GM19397 (cell line): Measurements from ENCODE around the gene CHRNA1.

Experiments
- ATAC-seq: cut with Tn5 transposase; IDR thresholded peaks from one replicate; pipeline ENCODE4 v1.9.1; 2021; ENCODE audit warnings: mild to moderate bottlenecking, moderate library complexity; ENCODE audit not compliant: unreplicated experiment

CHRNA1 gene

DNA sequence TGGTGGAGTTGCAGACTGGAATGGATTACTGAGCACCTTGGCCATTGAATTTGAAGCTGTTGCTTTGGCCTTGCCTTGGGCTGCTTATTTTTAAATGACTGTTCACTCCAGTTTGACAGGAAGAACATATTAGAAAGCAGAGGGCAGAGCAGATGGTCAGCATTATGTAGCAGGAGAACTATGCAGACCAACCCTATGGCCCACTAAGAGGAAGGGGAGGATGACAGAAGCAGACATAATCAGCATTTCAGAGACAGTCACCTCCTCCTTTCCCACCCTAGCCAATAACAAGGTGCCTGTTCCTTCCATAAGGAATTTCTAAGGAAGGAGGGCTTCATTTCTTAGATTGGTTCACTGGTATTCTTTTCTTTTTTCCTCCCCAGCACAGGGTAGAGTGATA, 2.4 kb downstream of the CHRNA1 start:
- no peak for ATAC-seq

DNA sequence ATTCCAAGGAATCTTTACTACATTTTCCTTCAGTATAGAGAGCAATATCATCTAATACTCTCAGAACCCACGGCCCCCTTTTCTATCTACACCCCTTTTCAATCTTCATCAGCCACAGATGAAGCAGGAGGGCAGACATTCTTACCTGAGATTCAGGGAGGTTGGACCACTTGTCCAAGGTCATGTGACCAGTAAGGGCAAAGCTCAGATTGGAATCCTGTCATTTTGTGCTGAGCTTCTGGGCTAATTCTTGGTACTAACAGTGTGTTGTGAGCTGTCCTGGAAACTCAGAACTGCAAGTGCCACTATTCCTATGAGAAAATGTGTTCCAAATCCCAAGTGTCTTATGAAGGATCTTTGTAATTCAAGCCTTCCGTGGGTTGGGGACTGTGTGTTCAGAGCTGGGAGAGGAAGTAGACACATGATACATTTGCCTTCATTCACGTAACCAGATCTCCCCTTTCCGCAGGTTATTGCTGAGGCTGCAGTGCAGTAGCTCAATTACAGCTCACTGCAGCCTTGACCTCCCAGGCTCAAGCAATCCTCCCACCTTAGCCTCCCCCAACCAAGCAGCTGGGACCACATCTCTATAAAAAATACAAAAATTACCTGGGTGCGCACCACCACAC, 3.3 kb downstream of the CHRNA1 start:
- ATAC-seq = no peak

DNA sequence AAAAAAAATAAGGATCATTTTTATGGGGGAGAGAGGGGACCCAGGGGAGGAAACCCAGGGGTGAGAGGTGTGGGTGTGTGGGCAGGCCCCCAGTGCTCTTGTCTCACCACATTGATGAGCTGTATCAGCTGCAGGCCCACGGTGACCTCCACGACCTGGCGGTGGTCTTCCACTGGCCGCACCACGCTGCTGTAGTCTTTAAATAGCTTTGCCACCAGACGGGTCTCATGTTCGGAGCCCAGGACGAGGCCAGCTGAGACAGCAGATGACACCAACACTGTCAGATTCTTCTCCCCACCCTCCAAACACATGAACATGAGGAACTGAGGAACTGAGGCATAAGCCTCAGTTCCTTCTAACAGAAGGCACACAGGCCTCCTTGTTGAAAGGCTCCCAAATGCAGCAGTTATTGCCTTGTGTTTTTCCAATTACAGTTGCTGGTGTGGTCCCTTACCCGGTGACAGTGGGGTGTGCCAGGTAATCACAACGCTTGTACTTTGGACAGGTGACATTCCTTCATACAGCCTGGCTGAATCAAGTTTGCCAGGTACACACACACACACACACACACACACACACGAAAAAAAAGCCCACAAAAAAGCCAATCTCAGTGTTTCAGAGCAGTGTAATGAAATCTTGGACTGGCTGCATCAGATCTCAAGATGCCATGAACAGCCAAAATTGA, 4.7 kb downstream of the CHRNA1 start:
- no peak for ATAC-seq

DNA sequence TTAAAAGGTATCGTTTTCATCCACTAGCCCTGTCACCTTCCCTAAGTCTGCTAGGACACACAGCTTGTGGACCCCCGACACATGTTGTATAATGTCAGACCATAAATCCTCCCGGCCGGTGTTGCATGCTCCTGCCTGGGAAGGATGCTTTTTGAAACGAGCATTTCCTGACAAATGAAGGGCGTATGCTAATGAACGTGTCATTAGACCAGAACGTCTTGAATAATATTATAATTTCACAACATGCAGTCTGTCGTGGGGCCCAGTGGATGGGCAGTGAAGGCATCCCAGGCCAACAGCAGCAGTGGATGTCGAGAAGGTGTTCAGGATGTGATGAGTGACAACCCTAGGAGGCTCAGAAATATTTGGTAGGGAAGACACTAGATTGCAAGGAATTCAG, 7.5 kb downstream of the CHRNA1 start:
- no peak for ATAC-seq

DNA sequence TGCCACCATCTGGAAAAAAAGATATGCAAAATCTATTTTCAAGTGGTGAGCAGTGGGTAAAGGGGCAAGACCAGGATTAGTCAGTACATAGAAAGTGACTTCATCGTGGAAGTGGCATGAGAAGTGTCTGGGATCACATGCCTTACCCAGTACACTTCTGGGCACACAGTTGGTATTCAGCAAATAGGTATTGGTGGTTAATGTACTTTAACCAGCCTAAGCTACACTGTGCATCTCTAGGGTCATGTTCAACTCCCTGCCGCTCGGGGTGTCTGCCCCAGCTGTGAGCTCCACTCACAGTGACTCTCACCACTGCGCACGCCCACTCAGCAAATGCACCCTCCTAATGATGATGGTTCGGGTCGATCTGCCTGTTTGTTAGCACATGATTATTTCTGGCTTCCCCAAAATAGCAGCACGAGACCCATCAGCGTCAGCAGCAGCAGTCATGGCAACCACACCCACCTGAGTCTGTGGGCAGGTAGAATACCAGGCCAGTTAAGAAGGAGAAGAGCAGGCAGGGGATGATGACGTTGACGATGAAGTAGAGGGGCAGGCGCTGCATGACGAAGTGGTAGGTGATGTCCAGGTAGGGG, 11.1 kb downstream of the CHRNA1 start:
- ATAC-seq = peak; percentile 20

DNA sequence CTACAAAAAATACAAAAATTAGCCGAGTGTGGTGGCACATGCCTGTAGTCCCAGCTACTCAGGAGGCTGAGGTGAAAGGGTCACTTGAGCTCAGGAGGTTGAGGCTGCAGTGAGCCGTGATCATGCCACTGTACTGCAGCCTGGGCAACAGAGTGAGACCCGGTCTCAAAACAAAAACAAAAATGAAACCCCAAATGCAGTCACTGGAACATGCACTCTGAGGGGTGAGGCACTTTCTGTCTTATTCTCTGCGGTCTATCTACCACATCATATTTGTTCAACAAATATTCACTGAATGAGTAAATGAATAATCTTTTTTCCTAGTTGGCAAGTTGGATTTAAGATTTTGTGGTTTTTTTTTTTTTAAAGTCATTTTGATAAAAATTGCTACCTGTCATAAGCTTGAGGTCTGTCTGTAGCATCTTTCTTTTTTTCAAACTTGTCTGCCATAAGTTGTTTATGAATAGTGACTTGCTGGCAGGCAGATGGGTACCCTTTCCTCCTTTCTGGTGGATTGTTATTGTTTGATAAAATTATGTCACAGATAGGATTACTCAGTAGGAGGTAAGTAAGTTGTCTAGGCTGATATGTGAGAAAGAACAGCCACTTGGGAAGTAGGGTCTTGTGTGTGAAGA, 11.8 kb downstream of the CHRNA1 start:
- peak; percentile 80 for ATAC-seq

DNA sequence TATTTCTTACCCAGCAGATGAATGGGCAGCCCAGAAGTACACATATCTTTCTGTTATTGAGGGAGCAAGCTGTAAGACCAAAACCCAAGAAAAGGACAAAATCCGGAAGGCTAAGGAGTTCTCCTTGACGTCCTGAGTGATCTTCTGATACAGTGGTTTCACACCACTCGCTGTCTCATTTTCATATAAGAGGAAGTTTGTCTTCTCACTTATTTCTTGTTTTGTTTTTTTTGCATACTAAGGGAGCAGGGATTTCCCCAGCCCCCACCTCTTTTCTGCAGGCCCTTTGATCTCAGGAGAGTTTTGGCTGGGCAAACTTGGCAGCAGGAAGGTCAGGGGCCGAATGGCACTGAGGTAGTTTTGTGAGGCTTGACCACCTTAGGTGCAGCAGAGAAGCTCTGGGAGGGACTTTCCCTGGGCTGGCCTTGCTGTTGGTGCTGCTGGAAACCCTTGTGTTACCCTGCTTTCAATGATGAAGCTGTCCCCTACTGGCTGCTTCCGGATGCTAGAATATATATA, 13.3 kb downstream of the CHRNA1 start:
- ATAC-seq = peak; percentile 35

DNA sequence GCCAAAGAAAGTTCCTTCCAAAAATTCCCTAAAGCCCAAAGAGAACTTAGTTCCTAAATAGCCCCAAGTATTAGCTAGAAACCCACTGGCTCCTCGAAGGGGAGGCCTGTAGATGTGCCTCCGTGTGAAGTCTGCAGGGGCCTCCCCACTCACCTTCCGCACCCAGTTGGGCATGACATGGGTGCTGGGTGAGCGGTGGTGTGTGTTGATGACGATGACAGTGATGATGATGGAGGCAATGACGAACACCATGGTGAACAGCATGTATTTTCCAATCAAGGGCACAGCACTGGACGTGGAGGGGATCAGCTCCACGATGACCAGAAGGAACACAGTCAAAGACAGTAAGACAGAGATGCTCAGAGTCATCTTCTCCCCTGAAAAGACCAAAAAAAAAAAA, 14.5 kb downstream of the CHRNA1 start:
- ATAC-seq = no peak

DNA sequence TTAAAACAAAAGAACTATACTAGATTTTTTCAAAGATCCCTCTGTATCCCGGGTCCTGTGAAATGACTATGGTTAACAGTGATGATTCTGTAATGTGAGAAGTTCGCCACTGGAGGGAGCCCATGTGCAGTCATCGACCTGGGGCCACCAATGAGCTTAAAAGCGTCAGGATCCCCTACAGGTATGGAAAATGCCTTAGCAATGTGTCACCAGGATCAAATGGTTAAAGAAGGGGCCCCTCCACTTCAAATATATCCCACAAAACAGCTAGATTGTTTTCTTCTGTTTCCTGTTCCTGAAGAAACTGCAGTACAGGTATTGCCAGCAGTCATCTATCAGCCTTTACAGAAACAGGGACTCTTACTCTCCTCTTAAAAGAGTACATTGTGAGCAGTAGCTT, 15.3 kb downstream of the CHRNA1 start:
- no peak for ATAC-seq

DNA sequence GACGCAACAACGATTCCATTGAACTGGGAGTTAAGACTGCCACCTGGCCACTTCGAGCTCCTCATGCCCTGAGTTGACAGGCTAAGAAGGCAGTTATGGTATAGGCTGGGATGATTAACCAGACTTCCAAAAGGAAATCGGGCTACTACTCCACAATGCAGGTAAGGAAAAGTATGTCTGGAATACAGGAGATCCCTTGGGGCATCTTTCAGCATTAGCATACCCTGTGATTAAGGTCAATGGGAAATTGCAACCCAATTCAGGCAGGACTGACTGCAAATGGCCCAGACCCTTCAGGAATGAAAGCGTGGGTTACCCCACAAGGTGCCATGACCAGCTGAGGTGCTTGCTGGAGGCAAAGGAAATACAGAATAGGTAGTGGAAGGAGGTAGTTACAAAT, 19.1 kb downstream of the CHRNA1 start:
- no peak for ATAC-seq

DNA sequence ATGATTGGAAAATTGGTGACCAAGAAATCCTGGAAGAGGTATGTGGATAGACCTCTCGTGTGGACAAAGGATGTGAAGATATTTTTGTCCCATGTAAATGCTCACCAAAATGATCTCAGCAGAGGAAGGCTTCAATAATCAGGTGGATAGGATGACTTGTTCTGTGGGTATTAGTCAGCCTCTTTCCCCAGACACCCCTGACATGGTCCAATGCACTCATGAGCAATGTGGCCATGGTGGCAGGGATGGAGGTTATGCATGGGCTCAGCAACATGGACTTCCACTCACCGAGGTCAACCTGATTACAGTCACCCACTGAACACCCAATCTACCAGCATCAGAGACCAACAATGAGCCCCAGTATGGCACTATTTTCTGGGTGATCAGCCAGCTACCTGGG, 20.2 kb downstream of the CHRNA1 start:
- ATAC-seq = no peak

DNA sequence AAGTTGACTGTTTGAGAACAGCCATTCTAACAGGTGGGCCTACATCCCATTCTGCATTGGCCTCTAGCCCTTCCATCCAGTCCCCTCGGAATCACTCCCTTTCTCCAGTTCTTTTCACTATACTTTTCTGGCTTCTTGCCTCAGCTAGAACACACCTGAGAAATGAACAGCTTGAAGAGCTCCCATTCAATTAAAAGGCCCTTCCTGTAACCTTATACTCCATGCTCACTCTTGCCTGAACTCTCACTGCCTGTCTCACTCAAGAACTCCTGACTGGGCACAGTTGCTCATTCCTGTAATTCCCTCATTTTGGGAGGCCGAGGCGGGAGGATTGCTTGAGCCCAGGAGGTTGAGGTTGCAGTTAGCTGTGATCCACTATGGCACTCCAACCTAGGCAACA, 23.6 kb downstream of the CHRNA1 start:
- no peak for ATAC-seq

DNA sequence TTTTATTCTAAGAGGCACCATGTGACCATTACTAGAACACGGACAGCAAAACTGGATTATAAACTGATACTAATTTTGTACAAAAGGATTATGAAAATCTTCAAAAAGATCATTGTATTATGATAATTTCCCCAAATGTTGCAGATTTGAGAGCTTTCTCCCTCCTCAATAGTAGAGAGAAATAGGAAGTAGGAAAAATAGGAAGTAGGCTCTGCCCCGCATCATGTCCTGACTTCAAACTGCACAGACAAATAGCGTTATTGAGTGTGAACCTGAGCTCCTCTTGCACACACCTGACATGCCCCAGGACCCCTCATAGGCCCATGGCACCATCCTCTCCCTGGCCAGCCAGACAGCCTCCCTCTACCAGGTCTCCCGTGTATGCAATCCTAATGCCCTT, 25.4 kb downstream of the CHRNA1 start:
- no peak for ATAC-seq

DNA sequence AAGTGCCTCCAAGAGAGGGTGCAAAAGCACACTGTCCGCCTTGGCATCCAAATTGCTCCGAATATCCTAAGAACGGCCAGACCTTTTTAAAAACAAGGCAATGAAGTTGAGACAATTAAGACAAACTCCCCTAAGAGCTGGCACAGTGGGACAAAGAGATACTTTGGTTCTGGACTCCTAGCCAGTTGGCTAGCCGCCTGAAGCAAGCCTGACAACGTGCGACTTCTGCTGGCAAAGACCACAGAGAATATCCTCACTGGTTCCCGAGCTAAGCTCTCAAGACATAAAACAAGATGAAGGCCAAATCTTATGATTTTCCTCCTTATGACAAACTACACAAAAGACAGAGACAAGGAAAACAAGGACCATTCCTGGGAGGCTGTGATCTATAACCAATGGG, 32.7 kb downstream of the CHRNA1 start:
- no peak for ATAC-seq

DNA sequence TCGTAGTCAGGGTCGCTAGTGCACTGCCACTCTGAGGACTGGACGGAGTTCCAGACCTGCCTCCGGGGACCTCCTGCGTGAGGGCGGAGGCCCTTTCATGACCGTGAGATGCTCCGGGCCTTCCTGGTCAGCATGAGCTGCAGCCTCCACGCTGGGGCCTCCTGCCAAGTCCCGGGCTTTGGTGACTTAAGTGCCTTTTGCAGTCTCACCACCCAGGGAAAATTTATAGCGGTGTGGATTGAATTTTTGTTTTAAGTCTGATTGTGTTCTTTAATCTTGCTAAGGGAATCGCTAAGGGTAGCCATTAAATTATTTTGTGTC, 33.6 kb downstream of the CHRNA1 start:
- ATAC-seq = no peak

DNA sequence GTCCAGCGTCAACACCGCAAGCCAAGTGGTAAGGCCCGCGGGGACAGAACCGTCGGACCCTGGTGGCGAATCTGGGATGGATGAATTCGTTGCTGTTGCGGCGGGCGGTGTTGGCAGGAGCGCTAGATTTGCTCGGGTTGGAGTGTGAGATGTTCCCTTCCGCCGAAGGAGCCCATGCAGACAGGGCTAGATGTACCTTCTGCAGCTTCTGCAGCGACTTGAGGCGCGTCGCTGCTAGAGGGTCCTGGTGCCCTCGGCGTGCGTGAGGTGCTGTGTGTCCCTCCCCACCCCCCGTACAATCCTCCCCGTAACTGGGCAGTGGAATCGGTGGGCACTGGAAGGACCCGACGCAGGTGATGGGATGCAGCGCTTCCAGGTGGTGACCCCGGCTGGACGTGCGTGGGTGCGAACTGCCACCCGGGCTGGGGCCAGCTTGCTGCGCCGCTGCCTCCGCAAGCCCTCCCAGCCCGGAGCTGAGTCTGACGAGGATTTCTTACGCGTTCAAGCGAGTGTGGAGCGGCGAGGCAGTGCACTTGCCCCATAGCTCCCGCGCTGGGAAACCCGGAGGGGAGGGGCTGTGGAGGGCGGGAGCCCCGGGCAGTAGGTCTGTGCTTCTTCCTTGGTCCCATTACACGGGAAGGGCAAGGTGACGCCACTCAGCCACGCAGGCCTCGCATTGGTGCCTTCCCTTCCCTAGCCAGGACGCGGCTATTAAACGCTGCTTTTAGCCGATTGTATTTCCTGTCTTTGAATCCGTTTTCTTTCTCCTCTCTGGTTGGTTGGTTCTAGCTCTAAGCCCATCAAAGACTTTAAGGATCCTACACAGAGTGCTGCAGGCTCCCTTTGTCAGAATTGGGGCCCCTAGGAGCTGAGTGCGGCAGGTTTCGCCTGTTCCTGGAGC, 34.2 kb downstream of the CHRNA1 start:
- ATAC-seq = no peak

DNA sequence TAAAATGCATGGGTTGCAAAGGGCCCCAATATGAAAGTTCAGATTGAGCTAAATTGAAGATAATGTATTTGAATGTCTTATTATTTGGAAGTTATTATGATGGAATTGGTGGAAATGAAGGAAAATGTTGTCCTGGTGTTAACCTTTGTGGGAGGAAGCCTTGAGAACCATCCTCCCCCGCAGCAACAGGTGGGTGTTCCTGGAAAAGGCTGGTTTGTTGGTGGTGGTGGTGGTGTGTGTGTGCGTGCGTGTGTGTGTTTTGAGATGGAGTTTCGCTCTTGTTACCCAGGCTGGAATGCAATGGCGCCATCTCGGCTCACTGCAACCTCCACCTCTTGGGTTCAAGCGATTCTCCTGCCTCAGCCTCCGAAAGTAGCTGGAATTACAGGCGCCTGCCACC, 36.2 kb downstream of the CHRNA1 start:
- no peak for ATAC-seq

DNA sequence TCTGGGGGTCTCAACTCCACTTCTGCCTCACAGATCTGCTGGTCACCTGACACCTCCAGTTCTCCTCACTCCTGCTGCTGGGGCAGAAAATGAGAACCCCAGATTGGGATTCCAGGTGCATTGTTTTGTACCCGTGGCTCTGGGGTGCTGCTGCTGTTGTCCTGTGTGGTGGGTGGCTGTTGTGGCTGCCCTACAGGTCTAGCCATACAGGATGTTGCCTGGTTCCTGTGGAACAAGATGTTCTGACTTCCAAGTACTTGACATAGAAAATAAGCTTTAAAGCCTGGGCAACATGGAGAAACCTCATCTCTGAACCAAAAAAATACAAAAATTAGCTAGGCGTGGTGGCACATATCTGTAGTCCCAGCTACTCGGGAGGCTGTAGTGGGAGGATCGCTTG, 38.1 kb downstream of the CHRNA1 start:
- ATAC-seq = no peak

DNA sequence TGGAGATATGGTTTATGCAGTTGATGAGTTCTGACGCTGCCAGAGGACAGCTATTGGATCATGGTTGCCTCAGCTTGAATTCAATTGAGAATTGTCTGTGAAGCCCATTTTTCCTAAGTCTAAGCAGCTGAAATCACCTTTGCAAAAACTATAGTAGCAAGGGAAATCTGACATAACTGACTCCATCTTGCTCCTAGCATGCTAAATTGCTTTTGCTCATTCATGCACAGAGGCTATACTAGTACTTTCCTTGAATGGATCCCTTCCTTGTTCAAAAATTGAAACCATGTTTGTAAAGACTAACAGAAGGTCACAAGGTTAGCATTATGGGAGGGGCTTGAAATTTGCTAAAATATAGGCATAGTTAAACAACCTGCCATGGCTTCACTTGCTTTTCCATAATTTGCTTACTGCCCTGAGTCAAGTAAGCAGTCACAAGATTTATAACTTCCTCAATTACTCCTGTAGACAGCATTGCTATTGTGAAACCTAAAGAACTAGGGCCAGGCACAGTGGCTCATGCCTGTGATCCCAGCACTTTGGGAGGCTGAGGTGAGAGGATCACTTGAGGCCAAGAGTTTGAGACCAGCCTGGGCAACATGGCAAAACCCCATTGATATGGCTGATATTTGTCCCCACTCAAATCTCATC, 41.2 kb downstream of the CHRNA1 start:
- no peak for ATAC-seq

DNA sequence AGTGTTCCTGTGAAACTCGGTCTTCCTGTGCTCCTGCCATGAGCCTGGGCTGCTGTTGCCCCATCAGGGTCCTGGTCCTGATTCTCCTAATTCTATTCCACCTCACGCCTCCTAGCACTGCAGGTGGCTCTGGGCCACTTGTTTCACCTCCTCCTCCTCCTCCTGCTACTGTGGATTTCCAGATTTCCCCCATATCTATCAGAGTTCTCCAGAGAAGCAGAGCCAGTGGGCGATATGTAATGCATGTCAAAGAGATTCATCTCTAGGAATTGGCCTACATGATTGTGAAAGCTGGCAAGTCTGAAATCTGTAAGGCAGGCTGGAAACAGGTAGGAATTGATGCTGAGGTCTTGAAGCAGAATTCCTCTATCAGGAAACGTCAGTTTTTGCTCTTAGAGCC, 45.3 kb downstream of the CHRNA1 start:
- no peak for ATAC-seq

DNA sequence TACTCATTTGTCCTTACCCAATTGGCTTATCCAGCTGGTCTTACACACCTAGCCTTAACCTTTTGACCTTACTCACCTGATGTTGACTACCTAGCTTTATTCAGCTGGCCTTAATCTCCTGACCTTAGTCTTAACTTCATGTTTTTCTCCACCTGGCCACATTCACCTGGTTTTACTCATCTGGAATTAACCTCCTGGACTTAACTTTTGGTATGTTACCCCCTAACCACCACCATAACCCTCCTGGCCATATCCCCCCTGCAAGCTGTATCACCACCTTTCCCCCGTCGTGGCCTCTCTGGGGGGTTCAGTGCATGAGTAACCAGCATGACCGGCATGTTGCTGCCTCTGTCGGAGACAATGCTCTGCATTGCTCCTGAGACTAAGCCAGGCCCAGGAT, 45.7 kb downstream of the CHRNA1 start:
- ATAC-seq = no peak
